Subcutaneous abdominal adipose tissue (tissue), 5 donors: ENCODE measurements around the gene HRH3.

Source experiments
- H3K27ac ChIP-seq: one replicate; pipeline ENCODE4 v1.7.0; 2013; ENCODE audit warnings: low read depth, mild to moderate bottlenecking, inconsistent platforms, low read length, moderate library complexity
- H3K27me3 ChIP-seq, 5 donors: one replicate each; pipeline ENCODE4 v1.7.0; 2013; ENCODE audit warnings: low read length in 5 of 5, inconsistent platforms in 1 of 5; ENCODE audit not compliant: control insufficient read depth in 5 of 5, insufficient read depth in 4 of 5
- H3K36me3 ChIP-seq, 5 donors: one replicate each; pipeline ENCODE4 v1.7.0; 2013; ENCODE audit warnings: low read length in 5 of 5; ENCODE audit not compliant: control insufficient read depth in 5 of 5, insufficient read depth in 5 of 5
- H3K4me1 ChIP-seq, 5 donors: one replicate each; pipeline ENCODE4 v1.7.0; 2013; ENCODE audit warnings: low read length in 5 of 5, mild to moderate bottlenecking in 3 of 5, moderate library complexity in 1 of 5; ENCODE audit not compliant: control insufficient read depth in 5 of 5, insufficient read depth in 5 of 5
- H3K4me3 ChIP-seq, 5 donors: one replicate each; pipeline ENCODE4 v1.7.0; 2013; ENCODE audit warnings: low read length in 5 of 5, low read depth in 1 of 5
- H3K9ac ChIP-seq, 5 donors: one replicate each; pipeline ENCODE4 v1.7.0; 2013; ENCODE audit warnings: low read length in 5 of 5, mild to moderate bottlenecking in 4 of 5, moderate library complexity in 3 of 5
- H3K9me3 ChIP-seq, 5 donors: one replicate each; pipeline ENCODE4 v1.7.0; 2013; ENCODE audit warnings: low read length in 5 of 5; ENCODE audit not compliant: control insufficient read depth in 5 of 5
- donor health status: healthy.
- donor health status: healthy.
- donor health status: healthy.
- donor health status: healthy.
- donor health status: healthy.

The HRH3 gene

DNA sequence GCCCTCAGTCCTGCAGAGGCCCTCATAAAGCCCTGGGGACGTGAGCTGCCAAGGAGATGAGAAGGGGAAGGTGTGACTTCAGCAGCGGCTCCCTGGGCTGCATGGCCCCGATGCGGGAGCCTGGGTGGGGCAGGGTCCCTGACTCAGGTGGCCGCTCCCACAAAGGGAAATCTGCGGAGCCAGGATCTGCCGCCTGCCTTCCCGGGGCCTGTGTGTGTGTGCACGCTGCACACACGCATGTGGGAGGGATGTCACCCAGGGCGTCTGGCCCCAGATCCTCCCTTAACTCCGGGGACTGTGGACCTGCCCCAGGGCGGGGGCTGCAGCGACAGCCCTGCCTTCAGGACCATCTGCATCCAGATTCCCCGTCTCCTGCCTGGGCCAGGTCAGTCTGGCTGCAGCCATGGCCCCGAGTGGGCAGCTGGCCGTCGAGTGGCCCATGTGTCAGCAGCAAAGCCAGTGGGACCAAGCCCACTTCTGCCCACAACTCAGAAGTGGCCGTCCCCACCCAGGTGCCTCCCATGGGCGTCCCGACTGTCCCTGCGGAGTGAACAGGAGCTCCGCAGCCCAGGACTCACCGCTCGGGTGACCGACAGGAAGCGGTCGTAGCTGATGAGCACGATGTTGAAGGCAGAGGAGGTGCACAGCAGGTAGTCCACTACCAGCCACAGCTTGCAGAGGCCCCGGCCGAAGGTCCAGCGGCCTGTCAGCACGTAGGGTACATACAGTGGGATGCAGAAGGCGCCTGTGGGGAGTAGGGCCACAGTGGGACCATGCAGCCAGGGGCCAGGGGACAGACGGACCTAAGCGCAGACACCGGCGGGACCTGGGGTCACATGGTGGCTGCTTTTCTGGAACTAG lies 1.9 kb downstream of the HRH3 start:
- Histone ChIP-seq H3K27me3 (peaks cover 71 to 86% (median 78%) of the 10 kb centered on the region in 5 donors), H3K4me1 (peaks cover 0 to 15% (median 10%) of the 10 kb centered on the region in 5 donors)

GRCh38 chr20:62216636-62217566 lies 3.2 kb downstream of the HRH3 start:
- H3K36me3 ChIP-seq: no peaks in the 10 kb centered on the region
- H3K4me3 ChIP-seq: no peak overlapping the region
- H3K4me1 ChIP-seq: peaks cover 0 to 15% (median 10%) of the 10 kb centered on the region in 5 donors
- H3K9ac ChIP-seq: no peak overlapping the region
- H3K27me3 ChIP-seq: peaks cover 63 to 76% (median 71%) of the 10 kb centered on the region in 5 donors
- no peak overlapping the region for H3K27ac ChIP-seq
- no peaks in the 10 kb centered on the region for H3K9me3 ChIP-seq

More for the DNA sequence above, 1.9 kb downstream of the HRH3 start:
- Histone ChIP-seq H3K27ac (no peak overlapping the region), H3K36me3 (no peaks in the 10 kb centered on the region), H3K4me3 (no peak overlapping the region), H3K9ac (no peak overlapping the region), H3K9me3 (no peaks in the 10 kb centered on the region)

- H3K36me3 ChIP-seq: no peaks in the 10 kb centered on the region
- H3K27ac ChIP-seq: no peak overlapping the region
- H3K4me3 ChIP-seq: no peak overlapping the region
- no peak overlapping the region for H3K9ac ChIP-seq
- H3K9me3 ChIP-seq: no peaks in the 10 kb centered on the region
- H3K27me3 ChIP-seq: peaks cover 63 to 76% (median 70%) of the 10 kb centered on the region in 5 donors
- peaks cover 0 to 15% (median 10%) of the 10 kb centered on the region in 5 donors for H3K4me1 ChIP-seq
These were observed 4.0 kb downstream of the HRH3 start for GRCh38 chr20:62215991-62216635.

DNA sequence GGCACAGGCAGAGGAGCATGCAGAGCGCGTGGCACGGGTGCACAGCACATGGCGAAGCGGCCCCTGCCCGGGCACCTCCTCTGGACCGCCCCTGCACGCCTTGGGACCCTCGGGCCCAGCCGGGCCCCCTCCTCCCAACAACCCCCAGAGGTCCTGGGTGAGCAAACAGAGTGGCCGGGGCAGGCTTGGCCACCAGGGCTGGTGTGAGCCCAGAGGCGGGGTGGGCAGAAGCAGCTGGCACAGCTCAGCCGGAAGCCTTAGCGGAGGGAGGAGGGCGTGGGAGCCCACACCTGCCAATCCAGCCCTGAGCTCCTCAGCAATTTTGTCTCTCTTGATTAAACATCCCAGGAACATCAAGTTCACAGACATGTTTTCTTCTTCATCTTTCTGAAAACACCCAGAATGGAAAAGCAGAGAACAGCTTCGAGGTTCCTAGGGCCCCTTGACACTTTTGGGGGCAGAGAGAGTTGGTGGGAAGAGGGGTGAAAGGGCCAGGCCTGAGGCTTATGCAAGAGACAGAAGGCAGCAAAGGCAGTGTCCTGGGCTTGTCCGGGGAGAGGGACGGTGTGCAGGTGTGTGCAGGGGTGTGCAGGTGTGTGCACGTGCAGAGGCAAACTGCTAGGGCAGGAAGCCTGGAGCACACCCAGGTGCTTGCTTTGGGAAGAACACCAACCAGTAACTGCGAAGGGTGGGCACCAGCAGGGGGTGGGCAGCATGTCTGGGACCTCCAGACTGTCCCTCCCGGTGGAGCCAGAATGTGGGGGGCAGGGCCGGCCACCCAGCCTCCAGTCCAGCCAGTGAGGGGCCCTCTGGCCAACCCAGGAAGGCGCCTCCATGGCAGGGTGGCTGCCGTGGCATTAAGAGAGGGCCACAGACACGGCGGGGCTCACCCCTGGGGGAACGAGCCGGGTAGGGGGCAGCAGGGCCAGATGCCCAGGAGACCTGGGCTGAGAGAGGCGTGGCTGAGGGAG lies 4.8 kb downstream of the HRH3 start:
- Histone ChIP-seq H3K9me3 (no peaks in the 10 kb centered on the region), H3K9ac (no peak overlapping the region), H3K36me3 (no peaks in the 10 kb centered on the region), H3K27ac (no peak overlapping the region), H3K27me3 (peaks cover 63 to 77% (median 71%) of the 10 kb centered on the region in 5 donors), H3K4me3 (no peak overlapping the region), H3K4me1 (peaks cover 0 to 10% (median 6%) of the 10 kb centered on the region in 5 donors)

DNA sequence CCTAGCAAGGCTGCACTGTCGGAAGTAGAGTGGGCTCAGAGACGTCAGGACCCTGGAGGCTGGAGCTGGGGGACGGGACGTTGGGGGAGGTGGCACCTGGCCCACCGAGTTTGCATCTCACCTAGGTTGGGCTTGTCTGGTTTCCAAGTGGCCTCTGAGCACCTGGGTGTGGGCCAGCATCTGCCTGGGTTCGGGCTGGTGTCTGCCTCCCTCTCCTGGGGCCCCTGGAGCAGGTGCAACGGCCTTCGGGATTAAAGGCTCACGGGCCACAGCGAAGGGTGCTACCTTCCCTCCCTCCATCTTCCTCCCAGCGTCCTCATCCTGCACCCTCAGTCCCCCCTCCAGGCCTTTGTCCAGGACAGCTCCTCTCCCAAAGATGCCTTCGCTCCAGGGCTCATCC lies 6.0 kb downstream of the HRH3 start:
- H3K27me3 ChIP-seq: peaks cover 68 to 77% (median 75%) of the 10 kb centered on the region in 5 donors
- H3K27ac ChIP-seq: no peak overlapping the region
- no peaks in the 10 kb centered on the region for H3K36me3 ChIP-seq
- no peak overlapping the region for H3K9ac ChIP-seq
- no peak overlapping the region for H3K4me3 ChIP-seq
- H3K4me1 ChIP-seq: peaks cover 0 to 8% (median 0%) of the 10 kb centered on the region in 5 donors
- no peaks in the 10 kb centered on the region for H3K9me3 ChIP-seq

- Histone ChIP-seq H3K9me3 (no peaks in the 10 kb centered on the region), H3K36me3 (no peaks in the 10 kb centered on the region), H3K27me3 (peaks cover 51 to 61% (median 58%) of the 10 kb centered on the region in 5 donors), H3K9ac (no peak overlapping the region), H3K27ac (no peak overlapping the region), H3K4me1 (peaks cover 3 to 20% (median 8%) of the 10 kb centered on the region in 5 donors), H3K4me3 (no peak overlapping the region)
These were observed 7.8 kb downstream of the HRH3 start for GRCh38 chr20:62212299-62212698.

DNA sequence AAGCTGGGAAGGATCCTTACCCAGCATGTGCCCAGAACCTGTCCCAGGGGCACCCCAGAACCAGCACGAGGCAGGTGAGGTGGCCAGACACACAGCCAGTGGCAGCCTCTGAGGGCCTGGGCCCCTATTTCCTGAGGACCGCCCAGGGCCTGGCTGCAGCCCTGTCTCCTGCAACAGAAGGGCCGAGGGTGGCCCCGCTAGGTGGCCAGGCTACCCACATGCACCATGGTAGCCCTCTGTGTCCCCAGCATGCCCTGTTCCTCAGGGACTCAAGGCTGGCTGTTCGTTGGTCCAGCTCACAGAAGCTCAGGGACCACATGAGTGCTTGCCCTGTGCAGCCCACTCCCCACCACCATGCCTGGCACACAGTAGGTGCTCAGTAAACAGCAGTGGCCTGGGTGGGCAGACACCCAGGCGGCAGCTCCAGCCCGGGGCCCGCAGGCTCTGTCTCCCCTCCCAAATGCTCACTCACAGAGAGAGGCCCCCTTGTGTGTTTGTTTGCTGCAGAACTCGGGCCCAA lies 8.2 kb downstream of the HRH3 start:
- no peak overlapping the region for H3K9ac ChIP-seq
- no peaks in the 10 kb centered on the region for H3K9me3 ChIP-seq
- H3K4me3 ChIP-seq: no peak overlapping the region
- H3K4me1 ChIP-seq: peaks cover 4 to 23% (median 12%) of the 10 kb centered on the region in 5 donors
- H3K27ac ChIP-seq: no peak overlapping the region
- H3K27me3 ChIP-seq: peaks cover 47 to 56% (median 53%) of the 10 kb centered on the region in 5 donors
- no peaks in the 10 kb centered on the region for H3K36me3 ChIP-seq

DNA sequence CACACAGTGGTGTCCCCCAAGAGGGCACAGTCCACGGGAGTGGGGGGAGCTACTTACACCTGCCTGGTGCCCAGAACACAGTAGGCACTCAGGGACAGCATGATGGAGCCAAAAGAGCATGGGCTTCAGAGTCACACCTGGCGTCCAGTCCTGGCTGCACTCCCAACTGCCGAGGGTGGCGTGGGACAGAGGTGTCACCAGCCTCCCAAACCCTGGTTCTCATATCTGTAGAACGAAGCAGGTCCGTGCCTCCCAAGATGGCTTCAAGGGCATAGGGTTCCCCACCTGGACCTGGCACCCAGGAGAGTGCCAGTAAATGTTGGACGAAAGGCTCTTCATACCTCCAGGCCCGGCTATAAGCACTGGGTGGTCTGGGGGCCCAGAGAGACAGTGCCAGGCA lies 8.9 kb downstream of the HRH3 start:
- Histone ChIP-seq H3K36me3 (no peaks in the 10 kb centered on the region), H3K4me1 (peaks cover 4 to 23% (median 12%) of the 10 kb centered on the region in 5 donors), H3K27me3 (peaks cover 43 to 52% (median 49%) of the 10 kb centered on the region in 5 donors), H3K27ac (no peak overlapping the region), H3K9me3 (no peaks in the 10 kb centered on the region), H3K9ac (no peak overlapping the region), H3K4me3 (no peak overlapping the region)

- no peaks in the 10 kb centered on the region for H3K9me3 ChIP-seq
- H3K36me3 ChIP-seq: peaks cover 0 to 2% (median 0%) of the 10 kb centered on the region in 5 donors
- peaks cover 4 to 23% (median 12%) of the 10 kb centered on the region in 5 donors for H3K4me1 ChIP-seq
- peaks cover 36 to 46% (median 45%) of the 10 kb centered on the region in 5 donors for H3K27me3 ChIP-seq
- H3K9ac ChIP-seq: no peak overlapping the region
- no peak overlapping the region for H3K27ac ChIP-seq
- H3K4me3 ChIP-seq: no peak overlapping the region
These were observed 9.6 kb downstream of the HRH3 start for GRCh38 chr20:62210496-62210855.
